Measurements from ENCODE around the gene SBNO2. TPM values are rescaled to one million over a fixed set of nuclear protein-coding genes. Genes with fewer than 3 reads are reported as not detected.

The SBNO2 gene
- total RNA-seq, 1 donor from 2014 or later: 131 TPM

GRCh38 chr19:1087813-1088415, 86.2 kb downstream of the SBNO2 start:
- intact Hi-C loops (cut with DNase I): no loop called here
- DNase-seq (ENCODE audit: low spot score) (no peak), ATAC-seq (peak; percentile 86)

GRCh38 chr19:1086613-1087012, 87.5 kb downstream of the SBNO2 start:
- ATAC-seq: no peak
- intact Hi-C loops (cut with DNase I): no loop called here
- no peak for DNase-seq (ENCODE audit: low spot score)

DNA sequence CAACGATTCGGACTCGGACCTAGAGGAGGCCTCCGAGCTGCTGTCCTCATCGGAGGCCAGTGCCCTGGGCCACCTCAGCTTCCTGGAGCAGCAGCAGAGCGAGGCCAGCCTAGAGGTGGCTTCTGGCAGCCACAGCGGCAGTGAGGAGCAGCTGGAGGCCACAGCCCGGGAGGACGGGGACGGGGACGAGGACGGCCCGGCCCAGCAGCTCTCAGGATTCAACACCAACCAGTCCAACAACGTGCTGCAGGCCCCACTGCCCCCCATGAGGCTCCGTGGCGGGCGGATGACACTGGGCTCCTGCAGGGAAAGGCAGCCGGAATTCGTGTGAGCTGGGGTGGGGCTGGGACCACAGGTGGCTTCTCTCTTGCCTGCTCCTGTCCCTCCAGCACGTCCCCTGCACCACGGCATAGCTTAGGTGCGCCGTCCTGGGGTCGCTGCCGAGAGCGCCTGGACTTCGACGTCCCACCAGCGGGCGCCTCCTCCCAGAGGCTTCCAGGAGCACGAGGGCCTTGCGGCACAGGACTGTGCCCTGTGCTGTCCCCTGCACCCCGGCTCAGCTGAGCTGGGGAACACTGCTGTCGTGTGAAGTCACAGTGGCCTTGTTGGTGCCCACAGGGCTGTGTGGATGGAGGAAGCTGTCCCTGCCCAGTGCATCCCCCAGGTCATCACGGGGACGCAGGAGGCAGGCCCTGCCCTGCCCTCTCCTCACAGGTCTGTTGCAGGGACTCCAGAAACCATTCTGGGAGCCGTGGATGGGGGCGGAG, 88.2 kb downstream of the SBNO2 start:
- intact Hi-C loops (cut with DNase I): no loop called here
- ATAC-seq (no peak), DNase-seq (ENCODE audit: low spot score) (no peak)

DNA sequence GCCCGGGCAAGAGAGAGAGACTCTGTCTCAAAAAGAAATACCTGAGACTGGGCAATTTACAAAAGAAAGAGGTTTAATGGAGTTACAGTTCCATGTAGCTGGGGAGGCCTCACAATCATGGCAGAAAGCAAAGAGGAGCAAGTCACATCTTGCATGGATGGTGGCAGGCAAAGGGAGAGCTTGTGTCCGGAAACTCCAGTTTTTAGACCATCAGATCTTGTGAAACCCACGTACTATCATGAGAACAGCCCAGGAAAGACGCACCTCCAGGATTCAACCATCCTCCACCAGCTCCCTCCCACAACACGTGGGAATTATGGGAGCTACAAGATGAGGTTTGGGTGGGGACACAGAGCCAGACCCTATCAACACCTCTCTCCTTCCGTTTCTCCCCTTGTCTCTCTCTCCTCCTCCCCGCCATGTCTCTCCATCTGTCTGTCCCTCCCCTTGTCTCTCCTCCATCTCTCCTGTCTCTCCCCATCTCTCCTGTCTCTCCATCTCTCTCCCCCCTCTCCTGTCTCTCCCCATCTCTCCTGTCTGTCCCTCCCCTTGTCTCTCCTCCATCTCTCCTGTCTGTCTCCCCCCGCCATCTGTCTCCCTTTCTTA, 88.9 kb downstream of the SBNO2 start:
- DNase-seq (ENCODE audit: low spot score) (no peak), ATAC-seq (no peak)
- intact Hi-C loops (cut with DNase I): no loop called here

DNA sequence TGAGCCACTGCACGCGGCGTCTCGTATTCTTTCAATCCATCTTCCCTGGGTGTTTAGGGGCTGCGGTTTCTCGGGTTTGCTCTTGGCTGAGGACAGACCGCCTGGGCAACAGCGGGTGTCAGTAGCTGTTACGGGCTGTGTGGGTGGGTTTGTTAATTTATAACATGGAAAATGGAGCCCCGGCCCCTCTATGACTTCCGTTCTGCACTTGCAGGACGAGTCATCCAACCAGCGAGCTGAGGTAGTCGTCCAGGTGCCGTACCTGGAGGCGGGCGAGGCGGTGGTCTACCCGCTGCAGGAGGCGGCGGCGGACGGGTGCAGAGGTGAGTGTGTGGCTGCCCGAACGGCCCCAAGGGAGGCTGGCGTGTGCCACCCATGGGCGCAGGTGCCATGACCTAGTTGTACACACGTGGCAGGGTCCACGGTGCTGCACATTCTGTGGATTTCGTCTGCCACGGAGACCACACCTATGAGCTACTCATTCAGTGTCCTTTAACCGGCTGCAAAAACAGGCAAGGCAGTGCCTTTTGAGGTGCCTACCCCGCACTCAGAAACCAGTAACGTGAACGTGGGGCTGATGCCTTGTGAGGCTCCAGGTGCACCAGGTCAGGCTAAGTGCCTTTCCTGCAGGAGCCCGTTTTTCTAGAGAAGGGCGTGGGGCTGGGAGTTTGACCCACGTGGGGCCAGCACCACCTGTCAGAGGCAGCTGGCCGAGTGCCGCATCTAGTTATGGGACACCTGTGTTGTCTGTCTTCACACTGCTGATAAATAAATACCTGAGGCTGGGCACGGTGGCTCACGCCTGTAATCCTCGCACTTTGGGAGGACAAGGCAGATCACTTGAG, 89.8 kb downstream of the SBNO2 start:
- no peak for DNase-seq (ENCODE audit: low spot score)
- intact Hi-C loops (cut with DNase I): no loop called here

GRCh38 chr19:1082928-1083816, 90.9 kb downstream of the SBNO2 start:
- ATAC-seq (no peak), DNase-seq (ENCODE audit: low spot score) (no peak)
- intact Hi-C loops (cut with DNase I): no loop called here

More for the DNA sequence above, 89.8 kb downstream of the SBNO2 start:
- ATAC-seq: no peak

DNA sequence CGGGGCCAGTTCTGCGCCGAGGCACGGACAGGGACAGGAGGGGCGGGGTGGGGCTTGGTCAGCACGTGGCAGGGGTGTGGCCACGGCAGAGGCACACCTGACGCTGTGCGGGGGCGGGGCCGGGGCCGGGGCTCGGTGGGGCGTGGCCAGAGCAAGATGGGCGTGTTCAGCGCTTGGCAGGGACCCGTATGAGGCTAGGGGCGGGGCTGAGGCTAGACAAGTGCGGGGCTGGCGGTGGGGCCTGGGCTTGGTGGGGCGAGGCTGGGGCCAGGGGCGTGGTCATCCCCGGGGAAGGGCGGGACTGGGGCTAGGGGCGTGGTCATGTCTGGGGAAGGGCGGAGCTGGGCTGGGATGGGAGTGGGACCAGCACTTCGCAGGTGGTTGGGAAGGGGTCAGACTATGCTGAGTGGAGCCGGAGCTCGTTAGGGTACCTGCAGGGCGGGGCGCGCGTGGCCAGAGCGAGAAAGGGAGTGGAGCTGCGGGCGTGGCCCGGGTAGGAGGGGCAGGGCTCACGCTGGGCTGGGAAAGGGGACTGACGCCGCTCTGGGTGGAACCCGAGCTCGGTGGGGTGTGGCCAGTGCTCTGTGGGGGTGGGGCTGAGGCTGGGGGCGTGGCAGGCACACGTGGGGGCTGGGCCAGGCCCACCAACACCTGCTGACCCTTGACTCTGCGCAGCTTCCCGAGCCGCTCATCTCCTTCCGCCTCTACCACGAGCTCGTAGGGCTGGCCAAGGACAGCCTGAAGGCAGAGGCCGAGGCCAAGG, 91.7 kb downstream of the SBNO2 start:
- intact Hi-C loops (cut with DNase I): no loop called here
- DNase-seq (ENCODE audit: low spot score) (no peak), ATAC-seq (peak; percentile 52)

DNA sequence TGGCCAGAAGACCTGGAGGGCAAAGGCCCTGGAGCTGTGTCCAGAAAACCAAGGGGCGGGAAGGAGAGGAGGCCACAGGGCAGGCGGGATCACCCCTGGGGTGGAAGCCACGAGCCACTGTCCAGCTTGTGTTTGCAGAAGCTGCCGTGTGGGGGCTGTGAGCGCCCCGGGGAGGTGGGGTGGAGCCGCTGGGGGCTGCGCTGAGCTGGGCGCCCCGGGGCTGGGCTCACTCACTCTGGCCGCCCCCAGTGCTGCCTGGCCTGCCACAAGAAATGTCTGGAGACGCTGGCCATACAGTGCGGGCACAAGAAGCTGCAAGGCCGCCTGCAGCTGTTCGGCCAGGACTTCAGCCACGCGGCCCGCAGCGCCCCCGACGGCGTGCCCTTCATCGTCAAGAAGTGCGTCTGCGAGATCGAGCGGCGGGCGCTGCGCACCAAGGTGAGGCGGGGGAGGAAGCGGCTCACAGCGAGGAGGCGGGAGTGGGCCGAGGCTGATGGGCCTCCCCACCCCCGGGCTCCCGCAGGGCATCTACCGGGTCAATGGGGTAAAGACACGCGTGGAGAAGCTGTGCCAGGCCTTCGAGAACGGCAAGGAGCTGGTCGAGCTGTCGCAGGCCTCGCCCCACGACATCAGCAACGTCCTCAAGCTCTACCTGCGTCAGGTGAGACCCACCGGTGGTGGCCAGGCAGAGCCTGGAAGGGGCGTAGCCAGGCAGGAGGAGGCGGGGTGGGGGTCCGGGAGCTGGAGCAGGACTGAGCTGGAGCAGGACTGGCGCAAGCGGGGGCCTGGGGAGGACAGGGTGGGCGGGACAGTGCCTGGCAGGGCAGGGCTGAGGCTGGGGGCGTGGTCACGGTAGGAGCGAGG, 92.5 kb downstream of the SBNO2 start:
- peak; percentile 57 for DNase-seq (ENCODE audit: low spot score)
- no peak for ATAC-seq
- intact Hi-C loops (cut with DNase I): no loop called here

DNA sequence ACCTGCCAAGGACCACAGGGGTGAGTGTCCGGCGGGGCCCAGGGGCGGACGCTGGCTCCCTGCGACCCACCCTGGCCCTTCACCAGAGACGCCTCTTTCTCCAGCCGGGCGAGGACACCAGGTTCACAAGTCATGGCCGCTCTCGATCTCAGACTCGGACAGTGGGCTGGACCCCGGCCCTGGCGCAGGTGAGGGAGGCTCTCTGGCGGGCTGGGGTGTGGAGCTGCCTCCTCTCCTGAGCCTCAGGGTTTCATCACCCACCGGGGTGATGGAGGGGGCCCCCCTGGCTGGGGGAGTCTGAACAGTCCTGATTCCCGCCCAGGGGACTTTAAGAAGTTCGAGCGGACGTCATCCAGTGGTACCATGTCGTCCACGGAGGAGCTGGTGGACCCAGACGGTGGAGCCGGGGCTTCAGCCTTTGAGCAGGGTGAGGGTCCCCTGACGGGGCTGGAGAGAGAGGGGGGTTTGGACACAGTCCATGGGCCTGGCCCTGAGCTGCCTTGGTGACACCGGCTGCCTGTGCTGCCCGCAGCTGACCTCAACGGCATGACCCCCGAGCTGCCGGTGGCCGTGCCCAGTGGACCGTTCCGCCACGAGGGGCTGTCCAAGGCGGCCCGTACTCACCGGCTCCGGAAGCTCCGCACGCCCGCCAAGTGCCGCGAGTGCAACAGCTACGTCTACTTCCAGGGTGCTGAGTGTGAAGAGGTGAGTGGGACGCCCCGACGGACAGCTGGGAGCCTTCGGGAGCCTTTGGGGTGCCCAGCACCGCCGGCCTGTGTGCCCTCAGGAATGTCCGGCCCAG, 93.5 kb downstream of the SBNO2 start:
- intact Hi-C loops (cut with DNase I): no loop called here
- no peak for ATAC-seq
- DNase-seq (ENCODE audit: low spot score): no peak

DNA sequence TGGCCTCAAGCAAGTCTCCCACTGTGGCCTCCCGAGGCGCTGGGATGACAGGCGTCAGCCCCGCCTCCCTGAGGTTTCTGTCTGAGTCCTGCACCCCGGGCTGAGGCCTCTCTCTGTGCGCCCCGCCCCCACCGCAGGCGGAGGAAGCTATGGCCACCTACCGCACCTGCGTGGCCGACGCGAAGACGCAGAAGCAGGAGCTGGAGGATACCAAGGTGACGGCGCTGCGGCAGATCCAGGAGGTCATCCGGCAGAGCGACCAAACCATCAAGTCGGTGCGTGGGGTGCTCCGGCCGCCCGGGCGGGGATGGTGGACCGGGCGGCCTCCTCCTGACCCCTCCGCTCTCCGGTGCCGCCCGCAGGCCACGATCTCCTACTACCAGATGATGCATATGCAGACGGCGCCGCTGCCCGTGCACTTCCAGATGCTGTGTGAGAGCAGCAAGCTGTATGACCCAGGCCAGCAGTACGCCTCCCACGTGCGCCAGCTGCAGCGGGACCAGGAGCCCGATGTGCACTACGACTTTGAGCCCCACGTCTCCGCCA, 94.4 kb downstream of the SBNO2 start:
- DNase-seq (ENCODE audit: low spot score) (peak; percentile 61), ATAC-seq (no peak)
- intact Hi-C loops (cut with DNase I): no loop called here

DNA sequence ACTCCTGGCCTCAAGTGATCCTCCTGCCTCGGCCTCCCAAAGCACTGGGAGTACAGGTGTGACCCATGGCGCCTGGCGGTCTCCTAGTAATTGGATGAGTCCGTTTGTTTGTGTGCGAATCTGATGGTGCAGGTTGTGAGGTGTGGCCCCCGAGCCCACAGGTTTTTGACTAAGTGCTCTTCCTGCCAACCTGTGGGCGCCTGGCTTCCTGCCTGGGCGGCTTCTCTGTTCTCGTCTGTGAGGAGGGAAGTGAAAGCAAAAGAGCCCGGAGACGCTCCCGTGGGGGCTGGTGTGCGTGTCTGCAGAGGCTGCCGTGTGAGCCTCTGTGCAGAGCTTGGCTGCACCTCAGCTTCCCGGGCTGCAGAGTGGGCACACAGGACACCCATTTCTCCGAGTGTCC, 97.1 kb downstream of the SBNO2 start:
- intact Hi-C loops (cut with DNase I): no loop called here
- peak; percentile 72 for DNase-seq (ENCODE audit: low spot score)
- ATAC-seq: peak; percentile 45

DNA sequence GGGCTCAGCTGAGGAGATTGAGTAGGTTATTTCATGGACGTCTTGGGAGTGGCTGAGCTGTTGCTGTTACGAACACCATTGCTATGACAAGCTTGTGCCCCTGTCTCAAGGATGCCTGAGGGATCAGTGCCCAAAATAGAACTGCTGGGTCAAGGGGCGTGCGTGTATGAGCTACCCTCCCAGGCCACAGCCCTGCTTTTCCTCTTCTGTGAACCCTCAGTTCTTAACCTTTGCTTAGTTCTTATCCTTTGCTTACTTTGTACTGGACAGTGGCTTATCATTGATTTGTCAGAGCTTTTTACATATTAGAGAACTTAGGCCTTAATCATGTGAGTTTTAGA, 98.1 kb downstream of the SBNO2 start:
- ATAC-seq: no peak

GRCh38 chr19:1074544-1075283, 99.4 kb downstream of the SBNO2 start:
- ATAC-seq (peak; percentile 23), DNase-seq (ENCODE audit: low spot score) (peak; percentile 91)
- intact Hi-C loops (cut with DNase I): no loop called here

More for the DNA sequence above, 98.1 kb downstream of the SBNO2 start:
- intact Hi-C loops (cut with DNase I): no loop called here
- no peak for DNase-seq (ENCODE audit: low spot score)

DNA sequence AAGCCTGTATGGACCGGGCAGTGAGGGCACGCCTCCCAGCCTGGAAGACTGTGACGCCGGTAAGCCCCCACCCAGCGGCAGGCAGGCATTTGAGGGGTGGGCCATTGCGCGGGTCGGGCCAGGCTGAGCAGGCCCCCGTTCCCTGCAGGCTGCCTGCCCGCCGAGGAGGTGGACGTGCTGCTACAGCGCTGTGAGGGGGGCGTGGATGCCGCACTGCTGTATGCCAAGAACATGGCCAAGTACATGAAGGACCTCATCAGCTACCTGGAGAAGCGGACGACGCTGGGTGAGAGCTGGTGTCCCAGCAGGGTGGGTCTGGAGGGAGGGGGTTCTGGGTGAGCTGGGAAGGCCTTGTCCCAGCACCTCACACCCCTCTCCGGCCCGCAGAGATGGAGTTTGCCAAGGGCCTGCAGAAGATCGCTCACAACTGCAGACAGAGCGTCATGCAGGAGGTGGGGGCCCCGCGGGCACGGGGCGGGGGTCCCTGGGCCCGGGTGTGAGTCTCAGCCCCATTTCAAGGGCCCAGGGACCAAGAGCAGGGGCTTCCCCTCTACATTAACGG, 100.0 kb downstream of the SBNO2 start:
- peak; percentile 55 for DNase-seq (ENCODE audit: low spot score)
- ATAC-seq: no peak
- intact Hi-C loops (cut with DNase I): no loop called here

All from sciatic nerve (tissue), 2 donors.